IMR-90 (cell line): Measurements from ENCODE around the gene CDC6. TPM values are rescaled to one million over a fixed set of nuclear protein-coding genes. Genes with fewer than 3 reads are reported as not detected.

Experiments used
- ATAC-seq: fragments of 200-7000 bp; cut with Tn5 transposase; 2 replicates; pipeline ENCODE4 v1.9.1; 2020; ENCODE audit warnings: low read depth, mild to moderate bottlenecking, moderate library complexity
- BruUV-seq: library from RNA; stranded (reverse); fragments of 400-500 nt; replicated peaks from 2 replicates; lab custom pipeline; 2021; lab: Mats Ljungman, UMichigan
- CTCF ChIA-PET: fragments of 300-600 bp; formaldehyde crosslinking; extraction: SDS; loops from one replicate; lab custom pipeline; 2021; ENCODE audit warnings: antibody characterized with exemption; lab: Yijun Ruan, JAX
- POLR2A ChIA-PET: fragments of 300-600 bp; sonication (Branson Sonifier 250); formaldehyde crosslinking; loops from one replicate; lab custom pipeline; 2022; ENCODE audit warnings: antibody characterized with exemption; ENCODE audit not compliant: unreplicated experiment; lab: Charles Lee
- DNase-seq: peaks from one replicate; pipeline ENCODE4 v3.0.0; 2013
- H2AFZ ChIP-seq: replicated peaks from 2 replicates; pipeline ENCODE3; 2013; ENCODE audit warnings: low read length, mild to moderate bottlenecking; ENCODE audit not compliant: poor library complexity
- H2AK5ac ChIP-seq: 2 replicates; pipeline ENCODE4 v1.6.1; 2013; ENCODE audit warnings: low read depth, low read length, inconsistent platforms
- H2AK9ac ChIP-seq: replicated peaks from 2 replicates; pipeline ENCODE3; 2013; ENCODE audit warnings: mild to moderate bottlenecking, low read depth, low read length, moderate library complexity; ENCODE audit not compliant: poor library complexity
- H2BK120ac ChIP-seq: 2 replicates; pipeline ENCODE4 v1.6.1; 2013; ENCODE audit warnings: low read depth, low read length, inconsistent platforms
- H2BK15ac ChIP-seq: 3 replicates; pipeline ENCODE4 v1.6.1; 2013; ENCODE audit warnings: low read depth, low read length, inconsistent platforms
- H2BK20ac ChIP-seq: 2 replicates; pipeline ENCODE4 v1.6.1; 2013; ENCODE audit warnings: low read depth, mild to moderate bottlenecking, inconsistent platforms, low read length, moderate library complexity
- H2BK5ac ChIP-seq: 2 replicates; pipeline ENCODE4 v1.6.1; 2013; ENCODE audit warnings: mild to moderate bottlenecking, low read depth, low read length, inconsistent platforms; ENCODE audit not compliant: poor library complexity, severe bottlenecking
- H3K14ac ChIP-seq: replicated peaks from 2 replicates; pipeline ENCODE4 v1.6.1; 2013; ENCODE audit warnings: low read depth, low read length, inconsistent platforms
- H3K18ac ChIP-seq: 2 replicates; pipeline ENCODE4 v1.6.1; 2013; ENCODE audit warnings: low read depth, low read length, control low read depth
- H3K23ac ChIP-seq: 2 replicates; pipeline ENCODE4 v1.6.1; 2013; ENCODE audit warnings: low read depth, low read length, inconsistent platforms
- H3K27ac ChIP-seq: 2 replicates; pipeline ENCODE4 v1.5.1; 2013; ENCODE audit warnings: mild to moderate bottlenecking, control low read depth, low read length; ENCODE audit not compliant: insufficient read depth
- H3K27me3 ChIP-seq: 2 replicates; pipeline ENCODE4 v1.6.1; 2013; ENCODE audit warnings: low read length; ENCODE audit not compliant: control insufficient read depth, insufficient read depth
- H3K36me3 ChIP-seq: 2 replicates; pipeline ENCODE4 v1.6.1; 2013; ENCODE audit warnings: low read length, mixed read lengths; ENCODE audit not compliant: control insufficient read depth, insufficient read depth
- H3K4ac ChIP-seq: 2 replicates; pipeline ENCODE4 v1.6.1; 2013; ENCODE audit warnings: low read depth, low read length, inconsistent platforms
- H3K4me1 ChIP-seq: 2 replicates; pipeline ENCODE4 v1.6.1; 2013; ENCODE audit warnings: low read length, mixed read lengths; ENCODE audit not compliant: control insufficient read depth, insufficient read depth
- H3K4me2 ChIP-seq: 2 replicates; pipeline ENCODE4 v1.6.1; 2013; ENCODE audit warnings: low read depth, mild to moderate bottlenecking, control low read depth, low read length, moderate library complexity
- H3K4me3 ChIP-seq: 2 replicates; pipeline ENCODE4 v1.5.1; 2013; ENCODE audit warnings: low read depth, mild to moderate bottlenecking, control low read depth, low read length, moderate library complexity; ENCODE audit not compliant: insufficient read depth
- H3K56ac ChIP-seq: 2 replicates; pipeline ENCODE4 v1.6.1; 2013; ENCODE audit warnings: low read length, inconsistent platforms; ENCODE audit not compliant: insufficient read depth; ENCODE audit errors: extremely low read depth
- H3K79me1 ChIP-seq, 2 experiments: 2 replicates each; pipeline ENCODE4 v1.6.1; 2013; ENCODE audit warnings: low read length in 2 of 2, inconsistent platforms in 1 of 2, low read depth in 1 of 2
- H3K9ac ChIP-seq: 2 replicates; pipeline ENCODE4 v1.6.1; 2013; ENCODE audit warnings: low read depth, low read length, control low read depth
- H3K9me1 ChIP-seq: 2 replicates; pipeline ENCODE4 v1.6.1; 2013; ENCODE audit warnings: low read length, inconsistent platforms; ENCODE audit not compliant: insufficient read depth
- H3K9me3 ChIP-seq: 2 replicates; pipeline ENCODE4 v1.6.1; 2013; ENCODE audit warnings: low read length; ENCODE audit not compliant: control insufficient read depth, insufficient read depth
- H4K20me1 ChIP-seq: 2 replicates; pipeline ENCODE4 v1.6.1; 2013; ENCODE audit warnings: low read length, inconsistent platforms; ENCODE audit not compliant: insufficient read depth
- H4K5ac ChIP-seq: 2 replicates; pipeline ENCODE4 v1.6.1; 2013; ENCODE audit warnings: mild to moderate bottlenecking, low read depth, low read length, control low read depth
- H4K8ac ChIP-seq, 2 experiments: 2 replicates each; pipeline ENCODE4 v1.6.1; 2013; ENCODE audit warnings: low read depth in 2 of 2, low read length in 2 of 2, control low read depth in 1 of 2, inconsistent platforms in 1 of 2
- H4K91ac ChIP-seq: 2 replicates; pipeline ENCODE4 v1.6.1; 2013; ENCODE audit warnings: low read depth, low read length, inconsistent platforms; ENCODE audit not compliant: insufficient read depth
- BHLHE40 ChIP-seq: fragments of 150-350 bp; IDR thresholded peaks from 2 replicates; pipeline ENCODE4 v1.6.1; 2016; ENCODE audit warnings: mild to moderate bottlenecking, low read depth, low read length
- CEBPB ChIP-seq: IDR thresholded peaks from 2 replicates; pipeline ENCODE4 v1.6.1; 2012; ENCODE audit warnings: low read depth, low read length, improper control_type of control experiment
- CHD1 ChIP-seq: IDR thresholded peaks from 2 replicates; pipeline ENCODE4 v1.6.1; 2012; ENCODE audit warnings: low read depth, low read length, improper control_type of control experiment
- CTCF ChIP-seq: conservative IDR thresholded peaks from 2 replicates; pipeline ENCODE4 v1.5.1; 2012; ENCODE audit warnings: mild to moderate bottlenecking, low read depth, low read length, improper control_type of control experiment
- ELK1 ChIP-seq: fragments of 150-350 bp; IDR thresholded peaks from 2 replicates; pipeline ENCODE4 v1.6.1; 2016; ENCODE audit warnings: low read depth, mild to moderate bottlenecking, low read length, moderate library complexity, borderline replicate concordance
- FOS ChIP-seq: fragments of 150-350 bp; IDR thresholded peaks from 2 replicates; pipeline ENCODE4 v1.6.1; 2016; ENCODE audit warnings: low read depth, low read length
- MAFK ChIP-seq: IDR thresholded peaks from 2 replicates; pipeline ENCODE4 v1.6.1; 2012; ENCODE audit warnings: low read depth, low read length, improper control_type of control experiment
- MXI1 ChIP-seq: IDR thresholded peaks from 2 replicates; pipeline ENCODE4 v1.6.1; 2012; ENCODE audit warnings: low read depth, mild to moderate bottlenecking, low read length, moderate library complexity, borderline replicate concordance
- NFE2L2 ChIP-seq: fragments of 150-350 bp; IDR thresholded peaks from 2 replicates; pipeline ENCODE4 v1.6.1; 2016; ENCODE audit warnings: low read depth, mild to moderate bottlenecking, low read length
- POLR2A ChIP-seq: IDR thresholded peaks from 2 replicates; pipeline ENCODE4 v1.6.1; 2012; ENCODE audit warnings: mild to moderate bottlenecking, low read depth, low read length
- RAD21 ChIP-seq: IDR thresholded peaks from 2 replicates; pipeline ENCODE4 v1.6.1; 2012; ENCODE audit warnings: low read length, improper control_type of control experiment
- RCOR1 ChIP-seq: IDR thresholded peaks from 2 replicates; pipeline ENCODE4 v1.6.1; 2012; ENCODE audit warnings: mild to moderate bottlenecking, low read length, improper control_type of control experiment; ENCODE audit not compliant: insufficient replicate concordance
- RFX5 ChIP-seq: IDR thresholded peaks from 2 replicates; pipeline ENCODE4 v1.8.0; 2012; ENCODE audit warnings: low read depth, mild to moderate bottlenecking, low read length, moderate library complexity
- SMC3 ChIP-seq: fragments of 150-350 bp; IDR thresholded peaks from 2 replicates; pipeline ENCODE4 v1.6.1; 2016; ENCODE audit warnings: low read depth, mild to moderate bottlenecking, antibody characterized with exemption, low read length, moderate library complexity
- USF2 ChIP-seq: fragments of 150-350 bp; IDR thresholded peaks from 2 replicates; pipeline ENCODE4 v1.6.1; 2017; ENCODE audit warnings: mild to moderate bottlenecking, antibody characterized with exemption, low read length, low read depth
- WGBS, 2 experiments: methylation state at CpG; one replicate each; pipeline versions ENCODE4 v1.1.5 to v1.1.7; 2013; ENCODE audit warnings: missing lambda C conversion rate in 2 of 2; ENCODE audit not compliant: insufficient read length in 1 of 2; ENCODE audit errors: extremely low coverage in 2 of 2; 5-methylcytosine and 5-hydroxymethylcytosine counted together
- dilution Hi-C: fragments of 300-500 bp; cut with HindIII; formaldehyde crosslinking; loops from one replicate; pipeline ENCODE4 v1.14.3; 2018; ENCODE audit warnings: low sequenced_read_pairs; ENCODE audit not compliant: unreplicated experiment
- in situ Hi-C: fragments of 300-500 bp; cut with MboI; formaldehyde crosslinking; loops from 3 replicates; pipeline ENCODE4 v1.14.3; 2019; ENCODE audit warnings: low sequenced_read_pairs, inconsistent platforms, mixed read lengths
- intact Hi-C: fragments of 100-400 bp; cut with micrococcal nuclease; formaldehyde crosslinking; loops from 2 replicates; pipeline ENCODE4 v1.10.0; 2022
- polyA plus RNA-seq, 3 experiments: library from polyadenylated mRNA; depleted of rRNA; stranded (reverse); fragments of >200 nt; gene quantifications; 2 replicates each; pipeline ENCODE4 v1.2.3, GENCODE V29; 2012; ENCODE audit warnings: low replicate concordance in 1 of 3
- total RNA-seq: library from RNA; depleted of rRNA; stranded (reverse); fragments of >200 nt; gene quantifications from 2 replicates; pipeline ENCODE4 v1.2.3, GENCODE V29; 2012

The CDC6 gene
- total and polyA plus RNA-seq, 2 of the 4 experiments (the other 2 are of a cell fraction) = 15.3 to 25.6 TPM

- DNase-seq (no peak), ATAC-seq (no peak)
- Histone ChIP-seq H3K56ac (no peak overlapping the region), H4K20me1 (peaks cover 15% of the 10 kb centered on the region; the same call in 1 of the 2 replicates), H2BK120ac (0 out of 2 replicates have a peak overlapping the region, but pooled peaks have one; percentile 13), H3K27me3 (no peaks in the 10 kb centered on the region), H2AK9ac (no peak overlapping the region), H3K4me2 (no peak overlapping the region), H2BK15ac (peak overlapping the region; percentile 62; the same call in 1 of the 3 replicates), H2BK20ac (no peak overlapping the region), H2BK5ac (no peak overlapping the region), H3K9me1 (peaks cover 15% of the 10 kb centered on the region), H4K8ac (0 out of 4 replicates have a peak overlapping the region, but pooled peaks of 1 of the 2 experiments have one; percentile 8), H3K23ac (peak overlapping the region; percentile 64; the same call in 1 of the 2 replicates), H3K4me3 (no peak overlapping the region), H3K27ac (no peak overlapping the region), H4K91ac (peak overlapping the region; percentile 32; the same call in 1 of the 2 replicates), H3K4me1 (peaks cover 44% of the 10 kb centered on the region), H3K36me3 (no peaks in the 10 kb centered on the region), H3K9me3 (no peaks in the 10 kb centered on the region), H2AK5ac (0 out of 2 replicates have a peak overlapping the region, but pooled peaks have one; percentile 40), H3K14ac (no peak overlapping the region; the same call in 1 of the 2 replicates), H3K4ac (peak overlapping the region; percentile 44), H3K18ac (peak overlapping the region; percentile 28; the same call in 1 of the 2 replicates), H4K5ac (peak overlapping the region; percentile 15; the same call in 1 of the 2 replicates), H3K9ac (no peak overlapping the region), H3K79me1 (peaks cover 0 to 16% of the 10 kb centered on the region in 2 experiments; a peak in 2 of 4 replicates), H2AFZ (no peak overlapping the region)
- in situ Hi-C loops = no loop called here
- ChIA-PET CTCF (interaction anchor here (1.7 to 3.0 kb wide), 2 partner anchors 11 kb away, joined by 9 to 11 read pairs; no protein-coding TSS in a partner anchor), POLR2A (interaction anchor here (0.6 kb wide), 1 partner anchor 46 kb away, joined by 3 read pairs; no protein-coding TSS in a partner anchor)
- intact Hi-C loops = no loop called here
- no TSS peak for BruUV-seq
- dilution Hi-C loops = no loop called here
- WGBS, 2 experiments = 17% methylated on average over 1 of the region's 2 CpGs; no CpG with 5 or more reads in 1 of the 2 experiments
- TF ChIP-seq BHLHE40 = no peak
- TF ChIP-seq CHD1 = no peak
- TF ChIP-seq SMC3 = no peak
- TF ChIP-seq RAD21 = no peak
- TF ChIP-seq POLR2A = no peak
- TF ChIP-seq MXI1 = no peak
- no peak for TF ChIP-seq NFE2L2
- TF ChIP-seq FOS = no peak
- no peak for TF ChIP-seq RFX5
- no peak for TF ChIP-seq USF2
- TF ChIP-seq MAFK = no peak
- no peak for TF ChIP-seq RCOR1
- no peak for TF ChIP-seq CEBPB
- TF ChIP-seq ELK1 = no peak
- no peak for TF ChIP-seq CTCF
These were observed 18.7 kb downstream of the CDC6 start for GRCh38 chr17:40306395-40306794.
